ENCODE data around the gene NOL7. TPM values are rescaled to one million over a fixed set of nuclear protein-coding genes. Genes with fewer than 3 reads are reported as not detected.
A peak's percentile ranks its signal among the peaks of the same experiment; 100 is the strongest.

NOL7 gene
- total and polyA plus RNA-seq, 2 of the 13 experiments (the other 11 are each of a cell fraction or from before 2014, with no cell fraction given): 37.8 to 186 TPM

GRCh38 chr6:13663986-13664385 is 48.9 kb downstream of the NOL7 start:
- no peak for DNase-seq (ENCODE audit: low spot score)
- no peak for ATAC-seq
- Histone ChIP-seq H3K4me2 (ENCODE audit: low read depth, low read length) (no peak overlapping the region), H3K4me3 (replicated peaks in 1 of 3; ENCODE audit: insufficient read depth in 1 of 3, low read depth in 2 of 3, low read length in 3 of 3) (no peak overlapping the region), H3K9me3 (ENCODE audit: low read length) (no peaks in the 10 kb centered on the region), H4K20me1 (ENCODE audit: insufficient read depth, low read length) (peaks cover 39% of the 10 kb centered on the region), H3K27me3 (ENCODE audit: control insufficient read depth in 1 of 2, insufficient read depth in 2 of 2, low read length in 2 of 2) (no peaks in the 10 kb centered on the region), H3K79me2 (ENCODE audit: insufficient read depth, low read length) (peaks cover 99% of the 10 kb centered on the region), H3K27ac (ENCODE audit: extremely low read length, insufficient read depth, low read length) (no peak overlapping the region), H3K36me3 (replicated peaks in 1 of 2; ENCODE audit: control insufficient read depth in 1 of 2, insufficient read depth in 2 of 2, low read length in 2 of 2) (no peaks in the 10 kb centered on the region), H3K4me1 (ENCODE audit: insufficient read depth, low read length) (peaks cover 85% of the 10 kb centered on the region), H3K9ac (ENCODE audit: insufficient read depth, low read depth, low read length) (no peak overlapping the region), H2AFZ (ENCODE audit: low read length) (no peak overlapping the region)
- TF ChIP-seq SAP130 (CRISPR knock-in tag; IDR thresholded peaks at IDR 0.05; ENCODE audit: low read depth) (0 out of 2 replicates have a peak, but pooled peaks have one; percentile 0), KAT8 (CRISPR knock-in tag; IDR thresholded peaks at IDR 0.05) (no peak)
- in situ Hi-C loops (cut with HindIII; ENCODE audit: extremely low pct_ligation_motif_present, low pct_unique_long_range_greater_than_20kb) (no loop called here), intact Hi-C loops (cut with micrococcal nuclease; ENCODE audit: unreplicated experiment) (loop anchor here (2.0 to 5.0 kb wide), 3 partner anchors 15 to 47 kb away; partner anchors contain the start of gene NOL7)
- WGBS (ENCODE audit: low lambda C conversion rate): 87% methylated on average over 4 of the region's 4 CpGs
- no peak for FAIRE-seq
- ChIA-PET CTCF (ENCODE audit: low intra/inter-chr PET ratio, low total read pairs) (no interaction called here), POLR2A (interaction anchor here (1.0 to 1.2 kb wide), 2 partner anchors 46 to 49 kb away, joined by 3 read pairs; partner anchors contain the start of gene NOL7)
- BruUV-seq (replicated peaks): no TSS peak

GRCh38 chr6:13664703-13665352 is 49.7 kb downstream of the NOL7 start:
- ATAC-seq: peak; percentile 66
- Histone ChIP-seq H3K79me2 (ENCODE audit: insufficient read depth, low read length) (peaks cover 99% of the 10 kb centered on the region), H4K20me1 (ENCODE audit: insufficient read depth, low read length) (peaks cover 35% of the 10 kb centered on the region), H3K4me2 (ENCODE audit: low read depth, low read length) (peak overlapping the region; percentile 1; the same call in 1 of the 2 replicates), H3K27ac (ENCODE audit: extremely low read length, insufficient read depth, low read length) (peak overlapping the region; percentile 12), H2AFZ (ENCODE audit: low read length) (no peak overlapping the region), H3K4me1 (ENCODE audit: insufficient read depth, low read length) (peaks cover 85% of the 10 kb centered on the region), H3K36me3 (replicated peaks in 1 of 2; ENCODE audit: control insufficient read depth in 1 of 2, insufficient read depth in 2 of 2, low read length in 2 of 2) (no peaks in the 10 kb centered on the region), H3K27me3 (ENCODE audit: control insufficient read depth in 1 of 2, insufficient read depth in 2 of 2, low read length in 2 of 2) (no peaks in the 10 kb centered on the region), H3K4me3 (replicated peaks in 1 of 3; ENCODE audit: insufficient read depth in 1 of 3, low read depth in 2 of 3, low read length in 3 of 3) (no peak overlapping the region), H3K9ac (ENCODE audit: insufficient read depth, low read depth, low read length) (no peak overlapping the region), H3K9me3 (ENCODE audit: low read length) (no peaks in the 10 kb centered on the region)
- in situ Hi-C loops (cut with HindIII; ENCODE audit: extremely low pct_ligation_motif_present, low pct_unique_long_range_greater_than_20kb): no loop called here
- POLR2A ChIA-PET: interaction anchor here (1.0 to 1.2 kb wide), 2 partner anchors 45 to 50 kb away, joined by 3 read pairs; partner anchors contain the start of gene NOL7
- no TSS peak for BruUV-seq (replicated peaks)
- DNase-seq (ENCODE audit: low spot score): peak; percentile 65
- CTCF ChIA-PET (ENCODE audit: low intra/inter-chr PET ratio, low total read pairs): no interaction called here
- intact Hi-C loops (cut with micrococcal nuclease; ENCODE audit: unreplicated experiment): loop anchor here (2.0 to 5.0 kb wide), 3 partner anchors 14 to 48 kb away; partner anchors contain the start of gene NOL7
- no peak for FAIRE-seq
- TF ChIP-seq BCL6 (CRISPR knock-in tag; IDR thresholded peaks at IDR 0.05) (peak; percentile 100), MATR3 (CRISPR knock-in tag; IDR thresholded peaks at IDR 0.05) (no peak), ZNF724P (CRISPR knock-in tag; IDR thresholded peaks at IDR 0.05; ENCODE audit: borderline replicate concordance) (no peak), ONECUT2 (CRISPR knock-in tag; IDR thresholded peaks at IDR 0.05) (peak; percentile 69), TCF7 (IDR thresholded peaks at IDR 0.05; ENCODE audit: low read depth) (peak; percentile 74; the same call in 1 of the 2 replicates), RCOR2 (CRISPR knock-in tag; IDR thresholded peaks at IDR 0.05) (0 out of 2 replicates have a peak, but pooled peaks have one; percentile 26), NKX3-1 (CRISPR knock-in tag; IDR thresholded peaks at IDR 0.05) (no peak), ARID5B (CRISPR knock-in tag; IDR thresholded peaks at IDR 0.05) (peak; percentile 77), DBP (CRISPR knock-in tag; IDR thresholded peaks at IDR 0.05; ENCODE audit: not compliant biosample characterization) (no peak), DRAP1 (CRISPR knock-in tag; IDR thresholded peaks at IDR 0.05) (no peak), ZNF644 (CRISPR knock-in tag; IDR thresholded peaks at IDR 0.05; ENCODE audit: low read depth) (0 out of 2 replicates have a peak, but pooled peaks have one; percentile 28), TBL1XR1 (IDR thresholded peaks at IDR 0.05; ENCODE audit: borderline replicate concordance, low read length, partially characterized antibody) (peak; percentile 45)
